ENCODE results near the gene SRSF12. TPM values are rescaled to one million over a fixed set of nuclear protein-coding genes. Genes with fewer than 3 reads are reported as not detected.

Gene SRSF12
- total RNA-seq, 1 donor from 2014 or later, result 3.7 TPM

- Mint-ChIP-seq H3K27ac (ENCODE audit: unreplicated experiment) (no peak overlapping the region), H3K36me3 (ENCODE audit: unreplicated experiment) (no peaks in the 10 kb centered on the region), H3K9me3 (ENCODE audit: unreplicated experiment) (no peaks in the 10 kb centered on the region), H3K4me1 (ENCODE audit: unreplicated experiment) (peaks cover 3% of the 10 kb centered on the region), H3K4me3 (ENCODE audit: unreplicated experiment) (no peak overlapping the region), H3K27me3 (ENCODE audit: unreplicated experiment) (peaks cover 22% of the 10 kb centered on the region)
- TF ChIP-seq CTCF (IDR thresholded peaks at IDR 0.05), result no peak
- DNase-seq (ENCODE audit: extremely low spot score, unreplicated experiment), result no peak
These were observed 54.0 kb downstream of the SRSF12 start for GRCh38 chr6:89063881-89064280.

- Mint-ChIP-seq H3K27ac (ENCODE audit: unreplicated experiment) (no peak overlapping the region), H3K27me3 (ENCODE audit: unreplicated experiment) (peaks cover 5% of the 10 kb centered on the region), H3K4me3 (ENCODE audit: unreplicated experiment) (no peak overlapping the region), H3K36me3 (ENCODE audit: unreplicated experiment) (no peaks in the 10 kb centered on the region), H3K9me3 (ENCODE audit: unreplicated experiment) (no peaks in the 10 kb centered on the region), H3K4me1 (ENCODE audit: unreplicated experiment) (peaks cover 8% of the 10 kb centered on the region)
- DNase-seq (ENCODE audit: extremely low spot score, unreplicated experiment), result no peak
- no peak for TF ChIP-seq CTCF (IDR thresholded peaks at IDR 0.05)
These were observed 58.6 kb downstream of the SRSF12 start for GRCh38 chr6:89059227-89059626.

GRCh38 chr6:89058627-89059026, 59.2 kb downstream of the SRSF12 start:
- Mint-ChIP-seq H3K27me3 (ENCODE audit: unreplicated experiment) (peaks cover 10% of the 10 kb centered on the region), H3K36me3 (ENCODE audit: unreplicated experiment) (no peaks in the 10 kb centered on the region), H3K9me3 (ENCODE audit: unreplicated experiment) (no peaks in the 10 kb centered on the region), H3K4me3 (ENCODE audit: unreplicated experiment) (no peak overlapping the region), H3K4me1 (ENCODE audit: unreplicated experiment) (peaks cover 8% of the 10 kb centered on the region), H3K27ac (ENCODE audit: unreplicated experiment) (no peak overlapping the region)
- no peak for TF ChIP-seq CTCF (IDR thresholded peaks at IDR 0.05)
- DNase-seq (ENCODE audit: extremely low spot score, unreplicated experiment), result no peak

- Mint-ChIP-seq H3K27ac (ENCODE audit: unreplicated experiment) (no peak overlapping the region), H3K4me1 (ENCODE audit: unreplicated experiment) (peaks cover 8% of the 10 kb centered on the region), H3K9me3 (ENCODE audit: unreplicated experiment) (no peaks in the 10 kb centered on the region), H3K27me3 (ENCODE audit: unreplicated experiment) (peaks cover 10% of the 10 kb centered on the region), H3K4me3 (ENCODE audit: unreplicated experiment) (no peak overlapping the region), H3K36me3 (ENCODE audit: unreplicated experiment) (no peaks in the 10 kb centered on the region)
- DNase-seq (ENCODE audit: extremely low spot score, unreplicated experiment), result no peak
- no peak for TF ChIP-seq CTCF (IDR thresholded peaks at IDR 0.05)
These were observed 60.1 kb downstream of the SRSF12 start for GRCh38 chr6:89057759-89058158.

GRCh38 chr6:89054208-89054607, 63.7 kb downstream of the SRSF12 start:
- TF ChIP-seq CTCF (IDR thresholded peaks at IDR 0.05), result no peak
- no peak overlapping the region for H3K27ac Mint-ChIP-seq (ENCODE audit: unreplicated experiment)
- peaks cover 10% of the 10 kb centered on the region for H3K27me3 Mint-ChIP-seq (ENCODE audit: unreplicated experiment)
- no peaks in the 10 kb centered on the region for H3K36me3 Mint-ChIP-seq (ENCODE audit: unreplicated experiment)
- DNase-seq (ENCODE audit: extremely low spot score, unreplicated experiment), result no peak
- H3K4me3 Mint-ChIP-seq (ENCODE audit: unreplicated experiment), result no peak overlapping the region
- peaks cover 18% of the 10 kb centered on the region for H3K4me1 Mint-ChIP-seq (ENCODE audit: unreplicated experiment)
- no peaks in the 10 kb centered on the region for H3K9me3 Mint-ChIP-seq (ENCODE audit: unreplicated experiment)

Measured in osteocyte (in vitro differentiated cells).